ENCODE results near the gene TPRG1L.

The TPRG1L gene

DNA sequence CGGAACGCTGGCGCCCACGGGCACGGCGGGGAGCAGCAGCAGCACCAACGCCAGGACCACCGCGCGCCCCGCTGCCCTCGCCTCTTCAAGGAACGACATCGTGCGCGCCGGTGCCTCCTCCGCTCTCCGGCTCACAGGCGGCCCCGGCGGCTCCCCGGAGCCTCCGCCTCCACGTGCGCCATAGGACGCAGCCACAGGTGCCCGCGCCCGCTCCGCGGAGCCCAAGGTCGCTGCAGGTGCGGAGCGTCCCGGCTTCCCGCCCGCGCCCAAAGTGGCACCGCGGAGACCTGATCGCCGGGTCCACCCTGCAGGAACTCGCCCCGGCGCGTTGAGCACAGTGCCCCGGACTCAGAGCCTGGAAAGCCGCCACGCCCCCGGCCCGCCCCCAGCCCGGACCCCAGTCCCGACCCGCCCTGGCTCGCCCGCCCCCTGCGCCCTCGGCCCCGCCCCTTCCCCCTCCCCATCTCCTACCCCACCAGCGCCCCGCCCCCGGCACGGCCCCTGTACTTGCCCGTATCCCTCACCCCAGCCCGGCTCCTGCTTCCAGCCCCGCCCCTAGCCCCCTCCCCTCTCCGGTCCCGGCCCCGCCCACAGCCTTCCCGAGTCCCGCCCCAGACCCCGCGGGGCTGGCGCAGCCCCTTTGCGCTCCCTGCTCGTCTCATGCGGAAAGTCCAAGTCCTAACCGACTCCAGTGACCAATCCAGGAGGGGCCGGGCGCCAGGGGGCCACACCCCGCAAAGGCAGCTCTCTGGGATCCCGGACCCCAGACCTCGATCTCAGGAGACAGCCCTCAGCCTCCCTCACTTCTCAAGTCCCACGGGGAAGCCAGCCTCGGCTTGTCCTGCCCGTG is 13.4 kb upstream of the TPRG1L start, which contains the start of gene MEGF6:
Gene MEGF6, minus strand, starts transcription at position 339 of the 850 bp plus-strand sequence. Its CDS starts 240 bp downstream, at position 99.
- H3K9ac ChIP-seq (ENCODE audit: low read length), result no peak within 1 kb of the TSS
- TF ChIP-seq, protein P1, sequence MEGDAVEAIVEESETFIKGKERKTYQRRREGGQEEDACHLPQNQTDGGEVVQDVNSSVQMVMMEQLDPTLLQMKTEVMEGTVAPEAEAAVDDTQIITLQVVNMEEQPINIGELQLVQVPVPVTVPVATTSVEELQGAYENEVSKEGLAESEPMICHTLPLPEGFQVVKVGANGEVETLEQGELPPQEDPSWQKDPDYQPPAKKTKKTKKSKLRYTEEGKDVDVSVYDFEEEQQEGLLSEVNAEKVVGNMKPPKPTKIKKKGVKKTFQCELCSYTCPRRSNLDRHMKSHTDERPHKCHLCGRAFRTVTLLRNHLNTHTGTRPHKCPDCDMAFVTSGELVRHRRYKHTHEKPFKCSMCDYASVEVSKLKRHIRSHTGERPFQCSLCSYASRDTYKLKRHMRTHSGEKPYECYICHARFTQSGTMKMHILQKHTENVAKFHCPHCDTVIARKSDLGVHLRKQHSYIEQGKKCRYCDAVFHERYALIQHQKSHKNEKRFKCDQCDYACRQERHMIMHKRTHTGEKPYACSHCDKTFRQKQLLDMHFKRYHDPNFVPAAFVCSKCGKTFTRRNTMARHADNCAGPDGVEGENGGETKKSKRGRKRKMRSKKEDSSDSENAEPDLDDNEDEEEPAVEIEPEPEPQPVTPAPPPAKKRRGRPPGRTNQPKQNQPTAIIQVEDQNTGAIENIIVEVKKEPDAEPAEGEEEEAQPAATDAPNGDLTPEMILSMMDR (IDR thresholded peaks at IDR 0.05; ENCODE audit: low read length), result no peak
- TF ChIP-seq EZH2 (optimal IDR thresholded peaks at IDR 0.05; ENCODE audit: low read depth, low read length) (no peak), EZH2phosphoT487 (IDR thresholded peaks at IDR 0.05; ENCODE audit: low read length) (no peak)
- no peak within 1 kb of the TSS for H3K4me3 ChIP-seq (ENCODE audit: low read length)
- H3K4me2 ChIP-seq (ENCODE audit: low read depth, low read length), result peak within 1 kb of the TSS; percentile 21; the same call in 1 of the 2 replicates
- H3K27ac ChIP-seq (ENCODE audit: low read length), result no peak within 1 kb of the TSS
- DNase-seq, result no peak
- no peaks in the 10 kb centered on the region for H3K9me3 ChIP-seq (replicated peaks; ENCODE audit: insufficient read depth, low read length)
- H2AFZ ChIP-seq (ENCODE audit: low read length), result no peak within 1 kb of the TSS
- H3K27me3 ChIP-seq (replicated peaks; ENCODE audit: insufficient read depth, low read length), result peaks cover 96% of the 10 kb centered on the region
- no peaks in the 10 kb centered on the region for H4K20me1 ChIP-seq (ENCODE audit: insufficient read depth, low read length)
- H3F3A ChIP-seq (ENCODE audit: insufficient read depth, low read length), result no peaks in the 10 kb centered on the region
- H3K4me1 ChIP-seq (ENCODE audit: low read length), result no peaks in the 10 kb centered on the region
- H3K79me2 ChIP-seq (ENCODE audit: low read length), result no peaks in the 10 kb centered on the region
- no peaks in the 10 kb centered on the region for H3K9me2 ChIP-seq (replicated peaks; ENCODE audit: insufficient read depth, low read length)
- no peaks in the 10 kb centered on the region for H3K36me3 ChIP-seq (replicated peaks; ENCODE audit: insufficient read depth, low read length)

DNA sequence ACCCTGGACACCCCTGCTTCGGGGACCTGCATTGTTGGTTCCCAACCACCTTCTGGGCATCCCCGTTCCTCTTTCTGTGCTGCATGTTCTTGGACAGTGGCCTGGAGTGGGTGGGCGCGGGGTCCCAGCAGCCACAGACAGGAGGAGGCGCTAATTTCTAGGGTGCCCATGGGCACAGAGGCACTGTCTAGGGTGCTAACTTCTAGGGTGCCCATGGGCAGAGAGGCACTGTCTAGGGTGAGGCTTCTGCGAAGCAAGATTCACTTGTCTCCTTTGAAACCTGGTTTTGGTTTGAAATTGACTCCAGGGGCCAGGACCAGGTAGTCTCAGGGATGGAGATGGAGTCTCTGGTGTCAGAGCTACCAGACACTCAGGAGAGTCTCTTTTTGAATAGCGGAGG is 12.7 kb upstream of the TPRG1L start:
- Histone ChIP-seq H3F3A (ENCODE audit: insufficient read depth, low read length) (no peaks in the 10 kb centered on the region), H3K36me3 (replicated peaks; ENCODE audit: insufficient read depth, low read length) (no peaks in the 10 kb centered on the region), H3K27me3 (replicated peaks; ENCODE audit: insufficient read depth, low read length) (peaks cover 95% of the 10 kb centered on the region), H3K27ac (ENCODE audit: low read length) (no peak overlapping the region), H3K4me3 (ENCODE audit: low read length) (no peak overlapping the region), H3K9me3 (replicated peaks; ENCODE audit: insufficient read depth, low read length) (no peaks in the 10 kb centered on the region), H3K9me2 (replicated peaks; ENCODE audit: insufficient read depth, low read length) (no peaks in the 10 kb centered on the region), H2AFZ (ENCODE audit: low read length) (no peak overlapping the region), H3K79me2 (ENCODE audit: low read length) (no peaks in the 10 kb centered on the region), H3K4me1 (ENCODE audit: low read length) (no peaks in the 10 kb centered on the region), H4K20me1 (ENCODE audit: insufficient read depth, low read length) (no peaks in the 10 kb centered on the region), H3K4me2 (ENCODE audit: low read depth, low read length) (no peak overlapping the region), H3K9ac (ENCODE audit: low read length) (no peak overlapping the region)
- DNase-seq, result no peak
- TF ChIP-seq, protein P1 (IDR thresholded peaks at IDR 0.05; ENCODE audit: low read length), result no peak
- no peak for TF ChIP-seq EZH2 (optimal IDR thresholded peaks at IDR 0.05; ENCODE audit: low read depth, low read length)
- no peak for TF ChIP-seq EZH2phosphoT487 (IDR thresholded peaks at IDR 0.05; ENCODE audit: low read length)

DNA sequence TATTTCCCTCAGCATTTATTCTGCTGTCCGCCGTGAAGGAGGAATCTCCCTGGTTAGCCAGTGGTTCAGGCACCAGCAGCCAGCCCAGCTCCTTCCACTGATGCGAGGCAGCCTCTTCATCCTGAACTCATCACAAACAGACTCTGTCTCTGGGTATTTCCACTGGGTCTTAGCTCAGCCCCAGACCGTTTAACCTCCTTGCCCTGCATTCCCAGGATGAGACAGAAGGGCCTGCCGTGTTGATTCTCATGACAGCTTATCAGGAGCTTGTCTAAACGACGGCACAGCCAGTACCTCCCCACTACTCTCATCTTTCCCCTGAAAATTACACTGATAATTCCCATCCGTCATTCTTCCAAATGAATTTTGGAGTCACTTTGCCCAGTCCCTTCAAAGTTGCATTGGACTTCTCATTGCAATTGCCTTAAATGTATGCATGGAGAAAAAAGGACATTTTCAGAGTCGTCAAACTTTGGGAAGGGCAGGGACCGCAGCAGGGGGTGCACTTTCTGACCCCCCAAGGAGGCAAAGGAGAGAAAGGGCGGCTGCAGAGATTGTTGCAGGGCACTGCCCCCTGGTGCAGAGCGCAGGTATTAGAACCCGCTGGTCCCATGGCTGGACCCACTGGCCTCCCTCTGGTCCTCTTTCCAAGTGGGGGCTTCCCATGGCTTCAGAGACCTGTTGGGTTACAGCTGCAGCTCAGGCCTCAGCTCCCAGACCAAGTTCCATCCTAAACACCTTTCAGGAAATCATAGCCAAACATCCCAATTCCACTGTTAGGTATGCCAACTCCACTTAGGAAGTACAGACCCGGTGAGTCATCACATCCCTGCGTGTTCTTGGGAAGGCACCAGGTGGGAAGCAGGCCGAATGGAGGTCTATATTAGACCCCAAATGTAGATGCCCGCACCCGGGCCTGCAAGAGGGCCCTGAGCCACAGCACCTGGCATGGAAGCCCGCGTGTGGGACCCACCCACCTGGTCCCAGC is 9.8 kb upstream of the TPRG1L start:
- Histone ChIP-seq H2AFZ (ENCODE audit: low read length) (no peak overlapping the region), H3F3A (ENCODE audit: insufficient read depth, low read length) (no peaks in the 10 kb centered on the region)

More for the DNA sequence above, 9.8 kb upstream of the TPRG1L start:
- Histone ChIP-seq H3K36me3 (replicated peaks; ENCODE audit: insufficient read depth, low read length) (no peaks in the 10 kb centered on the region), H3K79me2 (ENCODE audit: low read length) (no peaks in the 10 kb centered on the region), H3K4me3 (ENCODE audit: low read length) (no peak overlapping the region), H3K9me2 (replicated peaks; ENCODE audit: insufficient read depth, low read length) (no peaks in the 10 kb centered on the region), H3K4me2 (ENCODE audit: low read depth, low read length) (no peak overlapping the region), H3K9me3 (replicated peaks; ENCODE audit: insufficient read depth, low read length) (no peaks in the 10 kb centered on the region), H3K27ac (ENCODE audit: low read length) (no peak overlapping the region), H4K20me1 (ENCODE audit: insufficient read depth, low read length) (no peaks in the 10 kb centered on the region), H3K4me1 (ENCODE audit: low read length) (no peaks in the 10 kb centered on the region), H3K27me3 (replicated peaks; ENCODE audit: insufficient read depth, low read length) (peaks cover 87% of the 10 kb centered on the region), H3K9ac (ENCODE audit: low read length) (no peak overlapping the region)
- TF ChIP-seq EZH2 (optimal IDR thresholded peaks at IDR 0.05; ENCODE audit: low read depth, low read length) (no peak), EZH2phosphoT487 (IDR thresholded peaks at IDR 0.05; ENCODE audit: low read length) (no peak)
- TF ChIP-seq, protein P1 (IDR thresholded peaks at IDR 0.05; ENCODE audit: low read length), result peak; percentile 60
- no peak for DNase-seq

Measured in MM.1S (cell line).